Activated naive CD4-positive, alpha-beta T cell treated with anti-CD3 and anti-CD28 coated beads, Interleukin-2, amount 50 U/mL, for 72 hours (primary cell): ENCODE measurements around the gene TBX3. TPM values are rescaled to one million over a fixed set of nuclear protein-coding genes. Genes with fewer than 3 reads are reported as not detected.

Source experiments
- ATAC-seq, 2 donors: fragments of 150-1000 bp; cut with Tn5 transposase; 2 replicates each; pipeline ENCODE4 v1.10.0; 2021; ENCODE audit warnings: mild to moderate bottlenecking in 2 of 2, moderate library complexity in 2 of 2
- DNase-seq, 2 donors: peaks; one replicate each; pipeline ENCODE4 v3.0.0; 2021 to 2022; ENCODE audit warnings: low spot score in 2 of 2
- H3K27ac Mint-ChIP-seq, 2 donors: one replicate each; pipeline ENCODE4 v1.8.0; 2022; ENCODE audit warnings: mild to moderate bottlenecking in 2 of 2, mixed read lengths in 2 of 2
- H3K36me3 Mint-ChIP-seq, 2 donors: one replicate each; pipeline ENCODE4 v1.8.0; 2022; ENCODE audit warnings: mixed read lengths in 2 of 2
- H3K9me3 Mint-ChIP-seq, 2 donors: one replicate each; pipeline ENCODE4 v1.8.0; 2022; ENCODE audit warnings: mixed read lengths in 2 of 2
- total RNA-seq, 2 donors: library from RNA; stranded (reverse); gene quantifications; one replicate each; pipeline ENCODE4 v1.2.3, GENCODE V29; 2022

The TBX3 gene
- total RNA-seq, 2 donors from 2014 or later = not detected

GRCh38 chr12:114636723-114637480, 47.1 kb downstream of the TBX3 start:
- ATAC-seq = no peak
- Mint-ChIP-seq H3K9me3 (no peaks in the 10 kb centered on the region), H3K36me3 (no peaks in the 10 kb centered on the region), H3K27ac (peak overlapping the region in 1 of 2 donors; percentile 36)
- no peak for DNase-seq

DNA sequence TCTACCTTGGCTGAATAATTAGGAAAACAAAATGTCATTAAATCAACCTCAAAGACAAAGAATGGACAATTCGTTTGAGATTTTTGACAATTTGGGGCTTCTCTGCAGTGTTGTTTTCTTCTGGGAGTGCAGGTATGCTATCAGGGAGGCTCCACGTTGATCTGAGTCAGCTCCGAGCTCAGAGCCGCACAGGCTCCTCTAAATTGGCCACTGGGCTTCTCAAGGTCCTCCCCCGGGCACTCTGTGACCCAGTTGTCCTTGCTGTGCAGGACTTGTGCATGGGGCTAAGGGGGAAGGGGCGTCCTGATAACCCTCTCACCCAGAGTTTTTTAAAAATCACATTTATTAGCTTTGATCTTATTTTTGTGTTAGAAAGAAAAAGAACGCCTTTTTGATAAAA, 52.7 kb downstream of the TBX3 start:
- no peaks in the 10 kb centered on the region for H3K36me3 Mint-ChIP-seq
- no peak overlapping the region for H3K27ac Mint-ChIP-seq
- H3K9me3 Mint-ChIP-seq = no peaks in the 10 kb centered on the region
- DNase-seq (no peak), ATAC-seq (no peak)

GRCh38 chr12:114628199-114628598, 55.8 kb downstream of the TBX3 start:
- Mint-ChIP-seq H3K36me3 (no peaks in the 10 kb centered on the region), H3K9me3 (no peaks in the 10 kb centered on the region), H3K27ac (no peak overlapping the region)
- no peak for DNase-seq
- no peak for ATAC-seq

GRCh38 chr12:114627393-114627792, 56.6 kb downstream of the TBX3 start:
- Mint-ChIP-seq H3K36me3 (no peaks in the 10 kb centered on the region), H3K27ac (no peak overlapping the region), H3K9me3 (peaks cover 0 to 3% of the 10 kb centered on the region in 2 donors)
- DNase-seq (no peak), ATAC-seq (no peak)

- Mint-ChIP-seq H3K9me3 (peaks cover 0 to 6% of the 10 kb centered on the region in 2 donors), H3K36me3 (no peaks in the 10 kb centered on the region), H3K27ac (no peak overlapping the region)
- DNase-seq = peak in 1 of 2 donors; percentile 47
- peak in 1 of 2 donors; percentile 40 for ATAC-seq
Observed at GRCh38 chr12:114625294-114625851, 58.6 kb downstream of the TBX3 start.

- DNase-seq = no peak
- H3K9me3 Mint-ChIP-seq = peaks cover 0 to 6% of the 10 kb centered on the region in 2 donors
- ATAC-seq = no peak
- H3K27ac Mint-ChIP-seq = no peak overlapping the region
- H3K36me3 Mint-ChIP-seq = no peaks in the 10 kb centered on the region
Observed at GRCh38 chr12:114623737-114624136, 60.2 kb downstream of the TBX3 start.
